HepG2 (cell line): Measurements from ENCODE around the gene RIPOR1. TPM values are rescaled to one million over a fixed set of nuclear protein-coding genes. Genes with fewer than 3 reads are reported as not detected.

Experiments used
- BORCS8-MEF2B ChIP-seq: sonication (generic); formaldehyde crosslinking; IDR thresholded peaks from 2 replicates; pipeline ENCODE4 v1.8.0; 2022; ENCODE audit warnings: mild to moderate bottlenecking, missing genetic modification reagents
- CERS6 ChIP-seq: sonication (generic); formaldehyde crosslinking; IDR thresholded peaks from 2 replicates; pipeline ENCODE4 v1.5.0; 2020; ENCODE audit warnings: missing genetic modification reagents
- CREM ChIP-seq, 2 experiments: sonication (generic) in 1 of 2; formaldehyde crosslinking in 1 of 2; IDR thresholded peaks; 2 replicates each; pipeline versions ENCODE4 v1.4.0 to v1.6.1; 2016 to 2020; ENCODE audit warnings: antibody characterized with exemption in 1 of 2, mild to moderate bottlenecking in 1 of 2, missing genetic modification reagents in 1 of 2
- EEA1 ChIP-seq: sonication (generic); formaldehyde crosslinking; IDR thresholded peaks from 2 replicates; pipeline ENCODE4 v1.5.1; 2020; ENCODE audit warnings: mild to moderate bottlenecking, missing genetic modification reagents, borderline replicate concordance
- GABPA ChIP-seq, 2 experiments: IDR thresholded peaks; 2 replicates each; pipeline ENCODE4 v1.6.1; 2011 to 2016; ENCODE audit warnings: low read depth in 2 of 2, low read length in 1 of 2, missing biosample characterization in 1 of 2, missing genetic modification characterization in 1 of 2
- GMEB2 ChIP-seq: IDR thresholded peaks from 2 replicates; pipeline ENCODE4 v1.6.1; 2016; ENCODE audit warnings: missing biosample characterization, missing genetic modification reagents, low read depth
- MLX ChIP-seq: IDR thresholded peaks from 2 replicates; pipeline ENCODE4 v1.6.1; 2016
- MYNN ChIP-seq: sonication (generic); formaldehyde crosslinking; IDR thresholded peaks from 2 replicates; pipeline ENCODE4 v1.4.0; 2020; ENCODE audit warnings: mild to moderate bottlenecking, low read depth, missing genetic modification reagents
- NBN ChIP-seq: fragments of 450-650 bp; conservative IDR thresholded peaks from 2 replicates; pipeline ENCODE4 v1.6.1; 2017
- NR2C2 ChIP-seq: sonication (generic); formaldehyde crosslinking; IDR thresholded peaks from 2 replicates; pipeline ENCODE4 v1.4.0; 2020; ENCODE audit warnings: missing genetic modification reagents, mild to moderate bottlenecking, moderate library complexity, borderline replicate concordance
- SMARCC2 ChIP-seq: fragments of 450-650 bp; IDR thresholded peaks from 2 replicates; pipeline ENCODE4 v1.6.1; 2017; ENCODE audit warnings: antibody characterized with exemption, mild to moderate bottlenecking
- SMARCE1 ChIP-seq: fragments of 450-650 bp; IDR thresholded peaks from 2 replicates; pipeline ENCODE4 v1.6.1; 2017; ENCODE audit warnings: borderline replicate concordance
- YY1 ChIP-seq: IDR thresholded peaks from 2 replicates; pipeline ENCODE4 v1.6.1; 2011; ENCODE audit warnings: low read length, low read depth, moderate library complexity, mild to moderate bottlenecking; ENCODE audit not compliant: insufficient read depth, insufficient replicate concordance
- ZBED4 ChIP-seq: sonication (generic); formaldehyde crosslinking; IDR thresholded peaks from 2 replicates; pipeline ENCODE4 v1.4.0; 2020; ENCODE audit warnings: missing genetic modification reagents, borderline replicate concordance
- ZFP41 ChIP-seq: sonication (generic); formaldehyde crosslinking; IDR thresholded peaks from 2 replicates; pipeline ENCODE4 v1.4.0; 2020; ENCODE audit warnings: mild to moderate bottlenecking, missing genetic modification reagents, borderline replicate concordance
- ZNF17 ChIP-seq: sonication (generic); formaldehyde crosslinking; IDR thresholded peaks from 2 replicates; pipeline ENCODE4 v1.5.0; 2020; ENCODE audit warnings: mild to moderate bottlenecking, missing genetic modification reagents
- ZNF280D ChIP-seq: sonication (generic); formaldehyde crosslinking; IDR thresholded peaks from 2 replicates; pipeline ENCODE4 v1.5.1; 2020; ENCODE audit warnings: mild to moderate bottlenecking, missing genetic modification reagents
- ZNF879 ChIP-seq: sonication (generic); formaldehyde crosslinking; IDR thresholded peaks from 2 replicates; pipeline ENCODE4 v1.8.1; 2023; ENCODE audit warnings: missing genetic modification reagents
- polyA plus RNA-seq, 8 experiments: library from polyadenylated mRNA; depleted of rRNA in 3 of 8; stranded (reverse) in 7 of 8; unstranded in 1 of 8; fragments of >200 nt; fragmentation: Illumina TruSeq in 4 of 8; extraction: Trizol in 4 of 8; gene quantifications; 2 replicates each; pipeline versions ENCODE4 v1.2.1 to v1.2.3, GENCODE V29; 2011 to 2016; ENCODE audit warnings: low read depth in 4 of 8, missing spikeins in 1 of 8, mixed read lengths in 1 of 8; ENCODE audit not compliant: insufficient read depth in 1 of 8
- total RNA-seq, 5 experiments: library from RNA; depleted of rRNA; stranded (reverse); fragments of >200 nt; fragmentation: Illumina TruSeq; extraction: Trizol; gene quantifications; 2 replicates each; pipeline ENCODE4 v1.2.3, GENCODE V29; 2016; ENCODE audit warnings: low read depth in 1 of 5

The RIPOR1 gene
- total and polyA plus RNA-seq, 2 of the 13 experiments (the other 11 are each of a cell fraction or from before 2014, with no cell fraction given) = 4.6 to 8.1 TPM

- TF ChIP-seq ZBED4 (CRISPR knock-in tag) (no peak), ZNF17 (CRISPR knock-in tag) (no peak), ZNF280D (CRISPR knock-in tag) (no peak), BORCS8-MEF2B (no peak), CERS6 (CRISPR knock-in tag) (no peak), SMARCE1 (no peak), EEA1 (CRISPR knock-in tag) (no peak), NR2C2 (CRISPR knock-in tag) (peak; percentile 44; the same call in 1 of the 2 replicates), MYNN (no peak), SMARCC2 (no peak), CREM (IDR thresholded peaks at IDR 0.05) (no peak), CREM (CRISPR knock-in tag; IDR thresholded peaks at IDR 0.05) (no peak), ZFP41 (CRISPR knock-in tag) (no peak), ZNF879 (CRISPR knock-in tag) (no peak), NBN (no peak), GMEB2 (CRISPR knock-in tag) (no peak), GABPA (IDR thresholded peaks at IDR 0.05; ENCODE audit: low read depth, low read length) (peak; percentile 35), GABPA (CRISPR knock-in tag; IDR thresholded peaks at IDR 0.05; ENCODE audit: low read depth) (peak; percentile 44; the same call in 1 of the 2 replicates), MLX (CRISPR knock-in tag) (no peak), YY1 (no peak)
Measured at GRCh38 chr16:67537636-67538591, 9.3 kb downstream of the RIPOR1 start (continued).
